Upper lobe of left lung (tissue), 4 donors: ENCODE results near the gene DDX60.

Experiments used
- CTCF ChIP-seq, 6 experiments: fragments of 450-650 bp in 4 of 6; fragments of 200-600 bp in 2 of 6; sonication (generic) in 2 of 6; IDR thresholded peaks; one replicate each; pipeline ENCODE4 v1.5.1; 2016 to 2019; ENCODE audit warnings: antibody characterized with exemption in 6 of 6
- EP300 ChIP-seq, 4 donors: sonication (generic); formaldehyde crosslinking; IDR thresholded peaks; one replicate each; pipeline ENCODE4 v1.5.1; 2017; ENCODE audit warnings: antibody characterized with exemption in 4 of 4, control low read depth in 2 of 4
- POLR2A ChIP-seq, 4 donors: fragments of 450-650 bp; IDR thresholded peaks; one replicate each; pipeline ENCODE4 v1.5.1; 2016 to 2017; ENCODE audit warnings: antibody characterized with exemption in 4 of 4, mild to moderate bottlenecking in 2 of 4
- POLR2AphosphoS5 ChIP-seq, 2 donors: sonication (generic); formaldehyde crosslinking; IDR thresholded peaks; one replicate each; pipeline ENCODE4 v1.5.1; 2017; ENCODE audit warnings: antibody characterized with exemption in 2 of 2

GRCh38 chr4:168279556-168279955 is 39.0 kb downstream of the DDX60 start:
- TF ChIP-seq POLR2AphosphoS5 (IDR thresholded peaks at IDR 0.05): no peak
- no peak for TF ChIP-seq CTCF (IDR thresholded peaks at IDR 0.05)
- TF ChIP-seq POLR2A (IDR thresholded peaks at IDR 0.05): no peak
- TF ChIP-seq EP300 (IDR thresholded peaks at IDR 0.05): no peak
